HCT116 (cell line): ENCODE measurements around the gene FAM53B.

Experiments
- ATF3 ChIP-seq: IDR thresholded peaks from 2 replicates; pipeline ENCODE4 v1.6.1; 2012
- EZH2 ChIP-seq: fragments of 200-600 bp; sonication (generic); IDR thresholded peaks from 2 replicates; pipeline ENCODE4 v1.6.1; 2017; ENCODE audit warnings: antibody characterized with exemption, mixed run types
- RAD21 ChIP-seq: IDR thresholded peaks from 2 replicates; pipeline ENCODE4 v1.6.1; 2012; ENCODE audit warnings: low read depth, mild to moderate bottlenecking
- TF ChIP-seq, protein P1 (sequence below), 3 experiments: fragments of 200-600 bp in 1 of 3; sonication (generic) in 1 of 3; IDR thresholded peaks in 2 of 3; conservative IDR thresholded peaks in 1 of 3; 2 replicates each; pipeline ENCODE4 v1.5.1; 2012 to 2017; ENCODE audit warnings: low read depth in 2 of 3, low read length in 2 of 3, antibody characterized with exemption in 1 of 3, borderline replicate concordance in 1 of 3, control low read depth in 1 of 3, mild to moderate bottlenecking in 1 of 3, mixed read lengths in 1 of 3, mixed run types in 1 of 3, moderate library complexity in 1 of 3; ENCODE audit not compliant: insufficient read depth in 1 of 3

- TF ChIP-seq, protein P1, sequence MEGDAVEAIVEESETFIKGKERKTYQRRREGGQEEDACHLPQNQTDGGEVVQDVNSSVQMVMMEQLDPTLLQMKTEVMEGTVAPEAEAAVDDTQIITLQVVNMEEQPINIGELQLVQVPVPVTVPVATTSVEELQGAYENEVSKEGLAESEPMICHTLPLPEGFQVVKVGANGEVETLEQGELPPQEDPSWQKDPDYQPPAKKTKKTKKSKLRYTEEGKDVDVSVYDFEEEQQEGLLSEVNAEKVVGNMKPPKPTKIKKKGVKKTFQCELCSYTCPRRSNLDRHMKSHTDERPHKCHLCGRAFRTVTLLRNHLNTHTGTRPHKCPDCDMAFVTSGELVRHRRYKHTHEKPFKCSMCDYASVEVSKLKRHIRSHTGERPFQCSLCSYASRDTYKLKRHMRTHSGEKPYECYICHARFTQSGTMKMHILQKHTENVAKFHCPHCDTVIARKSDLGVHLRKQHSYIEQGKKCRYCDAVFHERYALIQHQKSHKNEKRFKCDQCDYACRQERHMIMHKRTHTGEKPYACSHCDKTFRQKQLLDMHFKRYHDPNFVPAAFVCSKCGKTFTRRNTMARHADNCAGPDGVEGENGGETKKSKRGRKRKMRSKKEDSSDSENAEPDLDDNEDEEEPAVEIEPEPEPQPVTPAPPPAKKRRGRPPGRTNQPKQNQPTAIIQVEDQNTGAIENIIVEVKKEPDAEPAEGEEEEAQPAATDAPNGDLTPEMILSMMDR (IDR thresholded peaks at IDR 0.05 in 2 of 3, conservative IDR thresholded peaks at IDR 0.05 in 1 of 3; ENCODE audit: borderline replicate concordance in 1 of 3, insufficient read depth in 1 of 3, low read depth in 2 of 3, low read length in 2 of 3): no peak
- TF ChIP-seq EZH2 (no peak), RAD21 (no peak), ATF3 (no peak)
Observed at GRCh38 chr10:124683814-124684213, 60.4 kb downstream of the FAM53B start.
